Measurements from ENCODE around the gene FBXO42. TPM values are rescaled to one million over a fixed set of nuclear protein-coding genes. Genes with fewer than 3 reads are reported as not detected.

Gene FBXO42
- polyA plus RNA-seq, 1 experiment: 15.1 TPM

DNA sequence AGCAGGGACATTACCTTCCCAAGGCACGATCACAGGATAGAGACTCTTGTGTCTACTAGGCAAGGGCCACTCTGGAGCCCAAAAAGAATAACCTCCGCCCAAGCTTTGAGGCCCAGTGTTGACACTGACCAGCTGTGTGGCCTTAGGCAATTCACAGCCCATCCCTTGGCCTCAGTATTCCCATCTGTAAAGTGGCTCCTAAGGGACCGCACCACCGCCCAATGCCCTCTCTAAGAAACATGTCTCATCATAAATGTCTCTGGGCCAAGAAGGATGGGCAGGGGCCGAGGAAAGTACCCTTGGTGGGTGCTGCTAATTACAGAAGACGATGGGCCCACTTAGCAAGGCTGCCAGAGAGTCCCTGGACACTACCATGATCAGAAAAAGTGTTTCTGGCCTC is 140.5 kb downstream of the FBXO42 start:
- H3K4me3 ChIP-seq (ENCODE audit: low read depth, low read length): no peak overlapping the region
- H3K27ac ChIP-seq (ENCODE audit: low read depth, low read length): no peak overlapping the region
- peaks cover 5% of the 10 kb centered on the region for H3K27me3 ChIP-seq (ENCODE audit: control insufficient read depth, insufficient read depth, low read length)
- POLR2A ChIA-PET: no interaction called here
- DNase-seq (ENCODE audit: low read depth, low spot score): no peak
- H3K9me3 ChIP-seq (ENCODE audit: control insufficient read depth, insufficient read depth, low read length): no peaks in the 10 kb centered on the region; the same call in 1 of the 2 replicates
- no peak for TF ChIP-seq CTCF (IDR thresholded peaks at IDR 0.05; ENCODE audit: low read depth, low read length)
- CTCF ChIA-PET: interaction anchor here (0.6 kb wide), 1 partner anchor 25 kb away, joined by 3 read pairs; no protein-coding TSS in a partner anchor

DNA sequence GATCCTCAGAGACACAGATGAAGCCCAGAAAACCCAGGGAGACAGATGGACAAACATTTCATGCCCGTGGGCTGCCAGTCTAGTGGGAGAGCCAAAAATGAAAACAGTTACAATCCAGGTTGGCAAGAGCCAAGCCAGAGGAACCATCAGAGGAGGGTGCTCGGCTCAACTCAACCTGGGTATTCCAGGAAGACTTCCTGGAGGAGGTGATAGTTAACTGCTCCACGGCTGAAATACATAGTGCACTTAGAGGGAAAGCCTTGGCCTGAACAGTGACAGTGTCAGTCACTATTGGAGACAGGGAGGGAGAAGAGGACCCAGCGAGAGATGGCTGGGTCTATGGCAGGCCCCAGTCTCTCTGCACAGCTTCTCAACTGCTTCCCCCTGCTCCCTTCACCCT is 141.7 kb downstream of the FBXO42 start:
- no peak overlapping the region for H3K4me3 ChIP-seq (ENCODE audit: low read depth, low read length)
- peaks cover 5% of the 10 kb centered on the region for H3K27me3 ChIP-seq (ENCODE audit: control insufficient read depth, insufficient read depth, low read length)
- ChIA-PET CTCF (interaction anchor here (0.6 kb wide), 1 partner anchor 11 kb away, joined by 5 read pairs; no protein-coding TSS in a partner anchor), POLR2A (no interaction called here)
- H3K9me3 ChIP-seq (ENCODE audit: control insufficient read depth, insufficient read depth, low read length): no peaks in the 10 kb centered on the region; the same call in 1 of the 2 replicates
- DNase-seq (ENCODE audit: low read depth, low spot score): no peak
- H3K27ac ChIP-seq (ENCODE audit: low read depth, low read length): no peak overlapping the region
- no peak for TF ChIP-seq CTCF (IDR thresholded peaks at IDR 0.05; ENCODE audit: low read depth, low read length)

DNA sequence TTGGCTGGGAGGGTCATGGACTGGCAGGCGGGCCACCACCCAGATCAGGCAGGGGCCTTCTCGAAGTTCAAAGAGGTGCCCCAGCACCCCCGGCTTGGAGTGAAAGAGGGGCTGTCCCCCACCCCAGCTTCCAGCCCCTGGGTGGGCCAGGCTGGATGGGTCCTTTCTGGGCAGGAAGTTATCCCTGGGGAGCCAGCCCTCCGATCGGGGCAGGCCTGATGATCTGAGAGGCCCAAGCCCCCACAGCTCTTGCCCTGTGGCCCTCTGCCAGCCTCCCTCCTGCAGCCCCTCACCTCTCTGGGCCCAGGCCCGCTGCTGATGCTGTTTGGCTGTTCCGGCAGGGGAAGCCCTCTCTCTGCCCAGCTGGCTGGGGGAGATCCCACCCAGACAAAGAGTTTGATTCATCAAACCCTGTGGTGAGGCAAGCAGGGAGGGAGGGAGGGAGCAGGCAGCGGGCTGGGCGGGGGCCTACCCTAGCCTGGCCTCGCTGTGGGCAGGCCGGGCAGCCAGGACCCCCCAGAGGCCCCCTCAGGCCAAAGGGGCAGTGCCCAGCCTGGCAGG is 142.4 kb downstream of the FBXO42 start:
- H3K27me3 ChIP-seq (ENCODE audit: control insufficient read depth, insufficient read depth, low read length): peaks cover 5% of the 10 kb centered on the region
- no peak for TF ChIP-seq CTCF (IDR thresholded peaks at IDR 0.05; ENCODE audit: low read depth, low read length)
- H3K9me3 ChIP-seq (ENCODE audit: control insufficient read depth, insufficient read depth, low read length): no peaks in the 10 kb centered on the region; the same call in 1 of the 2 replicates
- no peak overlapping the region for H3K27ac ChIP-seq (ENCODE audit: low read depth, low read length)
- ChIA-PET POLR2A (no interaction called here), CTCF (no interaction called here)
- no peak overlapping the region for H3K4me3 ChIP-seq (ENCODE audit: low read depth, low read length)
- no peak for DNase-seq (ENCODE audit: low read depth, low spot score)

DNA sequence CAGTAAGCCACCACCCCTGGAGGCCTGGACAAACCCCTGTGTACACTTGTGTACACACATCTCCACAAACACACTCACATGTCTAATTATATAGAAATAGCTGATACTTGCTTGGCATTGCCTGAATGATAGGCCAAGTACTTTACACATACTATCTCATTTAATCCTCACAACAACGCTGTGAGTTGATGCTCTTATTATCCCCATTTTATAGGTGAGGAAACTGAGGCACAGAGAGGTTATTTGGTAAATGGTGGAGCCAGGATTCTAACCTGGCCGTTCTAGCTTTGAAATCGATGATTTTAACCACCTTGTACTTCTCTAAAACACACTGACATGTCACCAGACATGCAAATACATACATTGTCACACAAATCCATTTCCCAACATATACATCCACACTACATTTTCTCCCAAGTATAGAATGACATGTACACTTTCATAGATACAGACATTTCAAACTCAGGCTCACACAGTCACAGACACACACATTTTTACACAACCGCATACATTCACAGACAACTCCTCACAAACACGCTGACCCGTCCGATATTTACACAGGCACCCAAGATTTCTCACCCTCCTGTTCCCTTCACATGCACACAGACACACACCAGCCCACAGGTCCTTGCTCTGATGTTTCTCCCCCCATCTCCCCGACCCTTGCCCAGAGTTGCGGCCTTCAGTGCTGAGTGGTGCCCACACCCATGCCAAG is 143.0 kb downstream of the FBXO42 start:
- DNase-seq (ENCODE audit: low read depth, low spot score): no peak
- ChIA-PET POLR2A (no interaction called here), CTCF (no interaction called here)
- peaks cover 5% of the 10 kb centered on the region for H3K27me3 ChIP-seq (ENCODE audit: control insufficient read depth, insufficient read depth, low read length)
- H3K4me3 ChIP-seq (ENCODE audit: low read depth, low read length): no peak overlapping the region
- TF ChIP-seq CTCF (IDR thresholded peaks at IDR 0.05; ENCODE audit: low read depth, low read length): no peak
- H3K27ac ChIP-seq (ENCODE audit: low read depth, low read length): no peak overlapping the region
- no peaks in the 10 kb centered on the region; the same call in 1 of the 2 replicates for H3K9me3 ChIP-seq (ENCODE audit: control insufficient read depth, insufficient read depth, low read length)

DNA sequence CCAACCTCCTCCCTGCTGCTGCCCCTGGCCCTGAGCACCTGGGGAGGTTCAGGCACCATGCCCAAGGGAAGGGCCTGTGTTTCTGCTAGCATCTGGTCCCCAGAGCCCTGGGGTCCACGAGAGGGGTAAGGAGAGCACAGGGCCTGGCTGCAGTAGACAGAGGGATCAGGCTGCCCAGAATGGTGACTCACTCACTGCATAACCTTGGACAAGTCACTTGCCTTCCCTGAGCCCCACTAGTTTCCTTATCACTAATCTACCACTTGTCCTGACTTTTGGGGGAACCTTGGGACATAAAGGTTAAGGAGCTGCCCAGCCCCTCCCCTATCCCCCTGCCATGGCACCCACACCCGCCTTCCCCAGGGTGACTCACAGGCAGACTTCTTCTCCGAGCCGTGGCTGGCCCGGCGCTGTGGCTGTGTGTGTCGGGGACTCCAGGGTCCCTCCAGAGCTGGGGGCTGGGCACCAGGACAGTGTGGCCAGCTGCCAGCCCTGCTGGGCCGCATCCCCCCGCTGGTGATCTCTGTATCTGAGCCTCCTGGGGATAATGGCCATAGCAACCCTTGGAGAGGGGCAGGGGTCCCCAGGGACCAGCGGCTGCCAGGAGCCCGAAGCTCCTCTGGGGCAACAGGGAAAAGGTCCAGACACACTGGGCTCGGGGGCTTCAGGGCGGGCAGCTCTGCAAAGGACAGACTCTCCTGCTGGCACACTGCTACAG is 143.9 kb downstream of the FBXO42 start:
- DNase-seq (ENCODE audit: low read depth, low spot score): no peak
- H3K27ac ChIP-seq (ENCODE audit: low read depth, low read length): no peak overlapping the region
- H3K4me3 ChIP-seq (ENCODE audit: low read depth, low read length): no peak overlapping the region
- H3K27me3 ChIP-seq (ENCODE audit: control insufficient read depth, insufficient read depth, low read length): peaks cover 5% of the 10 kb centered on the region
- H3K9me3 ChIP-seq (ENCODE audit: control insufficient read depth, insufficient read depth, low read length): no peaks in the 10 kb centered on the region; the same call in 1 of the 2 replicates
- TF ChIP-seq CTCF (IDR thresholded peaks at IDR 0.05; ENCODE audit: low read depth, low read length): no peak
- CTCF ChIA-PET: no interaction called here
- POLR2A ChIA-PET: interaction anchor here (0.7 to 0.9 kb wide), 2 partner anchors 9 to 67 kb away, joined by 3 to 4 read pairs; no protein-coding TSS in a partner anchor

All from AG04450 (cell line).